CD14-positive monocyte (primary cell): Measurements from ENCODE around the gene RDX. TPM values are rescaled to one million over a fixed set of nuclear protein-coding genes. Genes with fewer than 3 reads are reported as not detected.
A peak's percentile ranks its signal among the peaks of the same experiment; 100 is the strongest.

ENCODE experiments used
- DNase-seq, 3 donors: peaks; one replicate each; pipeline ENCODE4 v3.0.0-alpha.2; 2011 to 2022
- H2AFZ ChIP-seq: 2 replicates; pipeline ENCODE4 v1.6.0; 2012; ENCODE audit warnings: mild to moderate bottlenecking, low read depth, low read length, inconsistent platforms; ENCODE audit not compliant: insufficient read depth, poor library complexity, severe bottlenecking
- H3K27ac ChIP-seq, 2 donors: 1 replicate in 1 of 2; 2 replicates in 1 of 2; pipeline ENCODE4 v1.5.1; 2012 to 2013; ENCODE audit warnings: low read length in 2 of 2, control low read depth in 1 of 2, inconsistent platforms in 1 of 2, low read depth in 1 of 2, mild to moderate bottlenecking in 1 of 2
- H3K27me3 ChIP-seq, 2 donors: one replicate each; pipeline versions ENCODE4 v1.6.0 to v1.6.1; 2011 to 2013; ENCODE audit warnings: low read length in 2 of 2; ENCODE audit not compliant: control insufficient read depth in 2 of 2, insufficient read depth in 2 of 2
- H3K36me3 ChIP-seq, 2 donors: replicated peaks in 1 of 2; 1 replicate in 1 of 2; 2 replicates in 1 of 2; pipeline versions ENCODE4 v1.5.1 to v1.6.1; 2012 to 2013; ENCODE audit warnings: low read length in 2 of 2, control low read depth in 1 of 2, inconsistent platforms in 1 of 2, mild to moderate bottlenecking in 1 of 2; ENCODE audit not compliant: insufficient read depth in 2 of 2, control insufficient read depth in 1 of 2
- H3K4me1 ChIP-seq, 2 donors: 1 replicate in 1 of 2; 2 replicates in 1 of 2; pipeline versions ENCODE4 v1.5.1 to v1.6.1; 2012 to 2013; ENCODE audit warnings: low read length in 2 of 2, control low read depth in 1 of 2, inconsistent platforms in 1 of 2, mild to moderate bottlenecking in 1 of 2, moderate library complexity in 1 of 2; ENCODE audit not compliant: insufficient read depth in 2 of 2, control insufficient read depth in 1 of 2
- H3K4me2 ChIP-seq: replicated peaks from 2 replicates; pipeline ENCODE3; 2012; ENCODE audit warnings: low read length, moderate library complexity, mild to moderate bottlenecking; ENCODE audit not compliant: poor library complexity, severe bottlenecking; ENCODE audit errors: extremely low read depth
- H3K4me3 ChIP-seq, 3 experiments: fragments of 200-600 bp in 1 of 3; sonication (generic) in 1 of 3; replicated peaks in 1 of 3; 1 replicate in 2 of 3; 2 replicates in 1 of 3; pipeline ENCODE4 v1.5.1; 2011 to 2013; ENCODE audit warnings: low read length in 3 of 3, mild to moderate bottlenecking in 3 of 3, control low read depth in 2 of 3, low read depth in 2 of 3, inconsistent platforms in 1 of 3, moderate library complexity in 1 of 3
- H3K79me2 ChIP-seq: 2 replicates; pipeline ENCODE4 v1.6.0; 2012; ENCODE audit warnings: mild to moderate bottlenecking, control low read depth, inconsistent platforms, low read length, moderate library complexity; ENCODE audit not compliant: insufficient read depth
- H3K9ac ChIP-seq: 2 replicates; pipeline ENCODE4 v1.6.0; 2017; ENCODE audit warnings: low read length, mild to moderate bottlenecking; ENCODE audit not compliant: insufficient read depth, poor library complexity, severe bottlenecking
- H3K9me3 ChIP-seq, 2 donors: replicated peaks in 1 of 2; 1 replicate in 1 of 2; 2 replicates in 1 of 2; pipeline versions ENCODE4 v1.5.1 to v1.6.1; 2012 to 2013; ENCODE audit warnings: low read length in 2 of 2, control low read depth in 1 of 2; ENCODE audit not compliant: control insufficient read depth in 1 of 2, insufficient read depth in 1 of 2
- H4K20me1 ChIP-seq: 2 replicates; pipeline ENCODE4 v1.6.0; 2012; ENCODE audit warnings: mild to moderate bottlenecking, low read length, control low read depth, moderate library complexity; ENCODE audit not compliant: insufficient read depth
- H3K27ac Mint-ChIP-seq, 7 donors: one replicate each; pipeline ENCODE4 v1.8.0; 2020; ENCODE audit warnings: mild to moderate bottlenecking in 7 of 7, mixed read lengths in 7 of 7, moderate library complexity in 6 of 7, inconsistent platforms in 2 of 7
- H3K27me3 Mint-ChIP-seq, 3 donors: one replicate each; pipeline ENCODE4 v1.8.0; 2021 to 2022; ENCODE audit warnings: low read depth in 3 of 3, mild to moderate bottlenecking in 3 of 3, mixed read lengths in 3 of 3, moderate library complexity in 3 of 3, inconsistent platforms in 1 of 3
- H3K36me3 Mint-ChIP-seq, 2 donors: one replicate each; pipeline ENCODE4 v1.8.0; 2020; ENCODE audit warnings: mixed read lengths in 2 of 2, inconsistent platforms in 1 of 2, mild to moderate bottlenecking in 1 of 2
- H3K4me1 Mint-ChIP-seq: one replicate; pipeline ENCODE4 v1.8.0; 2020; ENCODE audit warnings: mild to moderate bottlenecking, mixed read lengths
- H3K4me3 Mint-ChIP-seq, 2 donors: one replicate each; pipeline ENCODE4 v1.8.0; 2020; ENCODE audit warnings: mild to moderate bottlenecking in 2 of 2, mixed read lengths in 2 of 2, moderate library complexity in 1 of 2
- H3K9me3 Mint-ChIP-seq, 7 donors: one replicate each; pipeline ENCODE4 v1.8.0; 2020 to 2022; ENCODE audit warnings: mixed read lengths in 7 of 7, mild to moderate bottlenecking in 6 of 7, moderate library complexity in 6 of 7, inconsistent platforms in 2 of 7
- WGBS: methylation state at CpG from one replicate; pipeline ENCODE4 v1.1.5; 2013; ENCODE audit warnings: missing lambda C conversion rate; ENCODE audit not compliant: insufficient coverage; 5-methylcytosine and 5-hydroxymethylcytosine counted together
- intact Hi-C, 2 donors: fragments of 100-400 bp; cut with micrococcal nuclease; formaldehyde crosslinking; loops; one replicate each; pipeline versions ENCODE4 v1.15.0 to v1.15.1; 2023
- polyA plus RNA-seq, 3 donors: library from polyadenylated mRNA; depleted of rRNA in 1 of 3; unstranded in 2 of 3; stranded (reverse) in 1 of 3; fragments of 300-500 nt in 2 of 3; fragments of >200 nt in 1 of 3; fragmentation: Illumina TruSeq in 2 of 3; gene quantifications; 1 replicate in 2 of 3; 2 replicates in 1 of 3; pipeline ENCODE4 v1.2.3, GENCODE V29; 2012 to 2021
- TF ChIP-seq, protein P1 (sequence below): fragments of 200-600 bp; IDR thresholded peaks from one replicate; pipeline ENCODE4 v1.8.0; 2022; ENCODE audit warnings: antibody characterized with exemption, mild to moderate bottlenecking

RDX gene
- polyA plus RNA-seq, 3 donors = 11.9 to 22.0 (median 20.9) TPM

DNA sequence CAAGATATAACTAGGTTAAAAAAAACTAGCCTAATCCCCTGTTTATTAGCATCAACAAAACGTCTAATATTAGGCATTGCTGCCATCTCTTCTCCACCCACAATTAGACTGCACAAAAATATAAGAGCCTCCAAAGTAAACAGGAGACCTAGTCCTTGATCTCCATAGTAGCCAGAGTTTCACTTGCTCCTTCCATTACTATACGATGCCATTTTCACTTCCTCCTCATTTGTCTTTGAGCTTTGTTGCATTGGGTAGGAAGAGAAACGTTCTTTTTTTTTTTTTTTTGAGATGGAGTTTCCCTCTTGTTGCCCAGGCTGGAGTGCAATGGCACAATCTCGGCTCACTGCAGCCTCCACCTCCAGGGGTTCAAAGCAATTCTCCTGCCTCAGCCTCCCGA is 42.3 kb upstream of the RDX start:
- intact Hi-C loops = no loop called here
- TF ChIP-seq, protein P1, sequence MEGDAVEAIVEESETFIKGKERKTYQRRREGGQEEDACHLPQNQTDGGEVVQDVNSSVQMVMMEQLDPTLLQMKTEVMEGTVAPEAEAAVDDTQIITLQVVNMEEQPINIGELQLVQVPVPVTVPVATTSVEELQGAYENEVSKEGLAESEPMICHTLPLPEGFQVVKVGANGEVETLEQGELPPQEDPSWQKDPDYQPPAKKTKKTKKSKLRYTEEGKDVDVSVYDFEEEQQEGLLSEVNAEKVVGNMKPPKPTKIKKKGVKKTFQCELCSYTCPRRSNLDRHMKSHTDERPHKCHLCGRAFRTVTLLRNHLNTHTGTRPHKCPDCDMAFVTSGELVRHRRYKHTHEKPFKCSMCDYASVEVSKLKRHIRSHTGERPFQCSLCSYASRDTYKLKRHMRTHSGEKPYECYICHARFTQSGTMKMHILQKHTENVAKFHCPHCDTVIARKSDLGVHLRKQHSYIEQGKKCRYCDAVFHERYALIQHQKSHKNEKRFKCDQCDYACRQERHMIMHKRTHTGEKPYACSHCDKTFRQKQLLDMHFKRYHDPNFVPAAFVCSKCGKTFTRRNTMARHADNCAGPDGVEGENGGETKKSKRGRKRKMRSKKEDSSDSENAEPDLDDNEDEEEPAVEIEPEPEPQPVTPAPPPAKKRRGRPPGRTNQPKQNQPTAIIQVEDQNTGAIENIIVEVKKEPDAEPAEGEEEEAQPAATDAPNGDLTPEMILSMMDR = no peak
- H3K9me3 ChIP-seq = no peaks in the 10 kb centered on the region

DNA sequence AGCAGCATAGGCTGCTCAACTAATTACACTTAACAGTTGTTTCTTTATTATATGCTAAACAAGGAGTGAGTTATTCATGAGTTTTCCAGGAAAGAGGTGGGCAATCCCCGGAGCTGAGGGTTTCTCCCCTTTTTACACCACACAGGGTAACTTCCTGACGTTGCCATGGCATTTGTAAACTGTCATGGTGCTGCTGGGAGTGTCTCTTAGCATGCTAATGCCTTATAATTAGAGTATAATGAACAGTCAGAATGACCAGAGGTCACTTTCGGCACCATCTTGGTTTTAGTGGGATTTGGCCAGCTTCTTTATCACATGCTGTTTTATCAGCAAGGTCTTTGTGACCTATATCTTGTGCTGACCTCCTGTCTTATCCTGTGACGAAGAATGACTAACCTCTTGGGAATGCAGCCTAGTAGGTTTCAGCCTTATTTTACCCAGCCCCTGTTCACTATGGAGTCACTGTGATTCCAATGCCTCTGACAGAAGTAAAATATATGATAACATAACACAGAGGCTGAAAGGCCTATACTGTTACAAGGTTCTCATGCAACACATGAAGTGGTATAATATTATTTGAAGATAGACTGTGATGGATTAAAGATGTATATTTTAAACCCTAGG is 41.3 kb upstream of the RDX start:
- Mint-ChIP-seq H3K36me3 (no peaks in the 10 kb centered on the region), H3K9me3 (peaks cover 0 to 3% (median 0%) of the 10 kb centered on the region in 7 donors), H3K27ac (no peak overlapping the region), H3K27me3 (peaks cover 0 to 2% (median 0%) of the 10 kb centered on the region in 3 donors), H3K4me1 (peaks cover 7% of the 10 kb centered on the region), H3K4me3 (no peak overlapping the region)
- no peak overlapping the region for H2AFZ ChIP-seq
- H4K20me1 ChIP-seq = no peaks in the 10 kb centered on the region
- no peaks in the 10 kb centered on the region for H3K9me3 ChIP-seq
- H3K4me1 ChIP-seq = no peaks in the 10 kb centered on the region
- intact Hi-C loops = no loop called here
- H3K9ac ChIP-seq = no peak overlapping the region
- no peaks in the 10 kb centered on the region for H3K79me2 ChIP-seq
- no peak overlapping the region for H3K4me3 ChIP-seq
- no peak for DNase-seq
- no peaks in the 10 kb centered on the region for H3K36me3 ChIP-seq
- TF ChIP-seq, protein P1 = no peak
- H3K27ac ChIP-seq = no peak overlapping the region
- no peak overlapping the region for H3K4me2 ChIP-seq
- H3K27me3 ChIP-seq = no peaks in the 10 kb centered on the region
- WGBS = no CpG with 5 or more reads among the region's 4 CpGs

More for the DNA sequence above, 42.3 kb upstream of the RDX start:
- H3K27me3 Mint-ChIP-seq = peaks cover 0 to 1% (median under 1%) of the 10 kb centered on the region in 3 donors
- H3K27ac ChIP-seq = no peak overlapping the region
- 77% methylated on average over 1 of the region's 5 CpGs for WGBS
- H3K27ac Mint-ChIP-seq = no peak overlapping the region
- no peak overlapping the region for H3K4me3 ChIP-seq
- no peak overlapping the region for H2AFZ ChIP-seq
- H3K4me3 Mint-ChIP-seq = no peak overlapping the region
- no peaks in the 10 kb centered on the region for H3K36me3 Mint-ChIP-seq
- H3K4me2 ChIP-seq = no peak overlapping the region
- H3K79me2 ChIP-seq = no peaks in the 10 kb centered on the region
- peaks cover 7% of the 10 kb centered on the region for H3K4me1 Mint-ChIP-seq
- no peaks in the 10 kb centered on the region for H3K27me3 ChIP-seq
- peaks cover 0 to 3% (median 0%) of the 10 kb centered on the region in 7 donors for H3K9me3 Mint-ChIP-seq
- peak; percentile 5 to 33 (median 16) for DNase-seq
- no peaks in the 10 kb centered on the region for H3K36me3 ChIP-seq
- no peaks in the 10 kb centered on the region for H4K20me1 ChIP-seq
- H3K4me1 ChIP-seq = no peaks in the 10 kb centered on the region
- no peak overlapping the region for H3K9ac ChIP-seq
